GM18517 (cell line): ENCODE results near the gene SCN7A.

Source experiments
- ATAC-seq: cut with Tn5 transposase; IDR thresholded peaks from one replicate; pipeline ENCODE4 v1.9.1; 2021; ENCODE audit warnings: mild to moderate bottlenecking, moderate library complexity; ENCODE audit not compliant: unreplicated experiment

The SCN7A gene

GRCh38 chr2:166405569-166405926 is 88.5 kb downstream of the SCN7A start:
- ATAC-seq: no peak

GRCh38 chr2:166404831-166405568 is 89.0 kb downstream of the SCN7A start:
- ATAC-seq: no peak

- ATAC-seq: no peak
Observed at GRCh38 chr2:166394245-166394644, 99.8 kb downstream of the SCN7A start.

GRCh38 chr2:166393008-166393407 is 101.0 kb downstream of the SCN7A start:
- ATAC-seq: no peak

GRCh38 chr2:166388481-166389070 is 105.5 kb downstream of the SCN7A start:
- no peak for ATAC-seq

- ATAC-seq: no peak
Observed at GRCh38 chr2:166385313-166385712, 108.7 kb downstream of the SCN7A start.

- no peak for ATAC-seq
Observed at GRCh38 chr2:166384774-166385173, 109.3 kb downstream of the SCN7A start.

GRCh38 chr2:166382448-166382847 is 111.6 kb downstream of the SCN7A start:
- no peak for ATAC-seq

GRCh38 chr2:166380615-166381014 is 113.4 kb downstream of the SCN7A start:
- no peak for ATAC-seq

GRCh38 chr2:166376873-166377272 is 117.2 kb downstream of the SCN7A start:
- ATAC-seq: no peak

GRCh38 chr2:166376488-166376828 is 117.6 kb downstream of the SCN7A start:
- ATAC-seq: no peak

- ATAC-seq: no peak
Observed at GRCh38 chr2:166375736-166376487, 118.1 kb downstream of the SCN7A start, which contains the start of gene SCN9A. SCN9A (minus strand) TSS chr2:166375944; CDS start chr2:166311756, 64,188 bp downstream.

GRCh38 chr2:166375195-166375735 is 118.8 kb downstream of the SCN7A start:
- no peak for ATAC-seq

- no peak for ATAC-seq
Observed at GRCh38 chr2:166373951-166374350, 120.1 kb downstream of the SCN7A start.

GRCh38 chr2:166373539-166373938 is 120.5 kb downstream of the SCN7A start:
- ATAC-seq: no peak

- no peak for ATAC-seq
Observed at GRCh38 chr2:166373105-166373504, 120.9 kb downstream of the SCN7A start.

GRCh38 chr2:166372046-166372445 is 122.0 kb downstream of the SCN7A start:
- ATAC-seq: no peak

GRCh38 chr2:166365803-166366420 is 128.1 kb downstream of the SCN7A start:
- no peak for ATAC-seq

GRCh38 chr2:166365239-166365638 is 128.8 kb downstream of the SCN7A start:
- ATAC-seq: no peak

GRCh38 chr2:166364476-166365161 is 129.4 kb downstream of the SCN7A start:
- ATAC-seq: no peak
